ENCODE measurements around the gene TOR3A. TPM values are rescaled to one million over a fixed set of nuclear protein-coding genes. Genes with fewer than 3 reads are reported as not detected.

TOR3A gene
- total and polyA plus RNA-seq, 2 of the 8 experiments (the other 6 are each of a cell fraction or from before 2014, with no cell fraction given), result 15.3 to 21.4 TPM

DNA sequence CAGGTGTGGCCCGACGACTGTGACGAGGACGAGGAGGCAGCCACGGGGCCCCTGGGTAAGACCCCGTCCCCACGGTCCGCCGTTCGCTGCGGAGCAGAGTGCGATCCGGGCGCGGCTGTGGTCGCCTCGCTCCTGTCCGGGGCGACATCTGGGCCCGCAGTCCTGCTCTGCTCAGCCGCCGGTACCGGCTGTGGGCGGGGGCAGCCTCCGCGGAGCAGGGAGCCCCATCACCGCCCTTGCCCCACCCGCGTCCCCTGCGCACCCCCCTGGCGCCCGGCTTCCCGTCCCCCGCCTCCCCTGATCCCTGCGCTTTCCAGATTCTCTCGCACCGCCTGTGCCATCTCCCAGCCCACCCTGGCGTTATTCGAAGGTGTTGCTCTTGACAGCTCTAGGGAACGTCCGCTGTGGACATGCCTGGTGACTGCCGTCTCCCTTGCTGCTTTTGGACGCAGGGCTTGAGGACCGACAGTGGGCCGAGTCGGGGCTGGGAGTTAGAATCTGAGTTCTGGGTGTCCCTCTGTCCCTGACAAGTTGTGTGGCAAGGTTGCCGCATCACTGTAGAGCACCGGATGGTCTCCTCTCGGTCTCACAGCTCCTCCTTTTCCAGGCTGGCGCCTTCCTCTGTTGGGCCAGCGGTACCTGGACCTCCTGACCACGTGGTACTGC lies 596 bp downstream of the TOR3A start (continued):
- TF ChIP-seq HDAC2 (IDR thresholded peaks at IDR 0.05; ENCODE audit: borderline replicate concordance in 1 of 2, low read depth in 2 of 2, low read length in 2 of 2), result 0 out of 4 replicates have a peak, but pooled peaks of 1 of the 2 experiments have one; percentile 65
- TF ChIP-seq SIX5 (IDR thresholded peaks at IDR 0.05; ENCODE audit: low read depth, low read length), result no peak
- TF ChIP-seq, protein P1, sequence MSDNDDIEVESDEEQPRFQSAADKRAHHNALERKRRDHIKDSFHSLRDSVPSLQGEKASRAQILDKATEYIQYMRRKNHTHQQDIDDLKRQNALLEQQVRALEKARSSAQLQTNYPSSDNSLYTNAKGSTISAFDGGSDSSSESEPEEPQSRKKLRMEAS (IDR thresholded peaks at IDR 0.05), result peak; percentile 78
- TF ChIP-seq SP1 (IDR thresholded peaks at IDR 0.05; ENCODE audit: low read depth, low read length), result no peak

Data from H1 (cell line).